Measurements from ENCODE around the gene PEAR1.

GRCh38 chr1:156906206-156906906, 12.8 kb downstream of the PEAR1 start:
- TF ChIP-seq CTCF (IDR thresholded peaks at IDR 0.05; ENCODE audit: borderline replicate concordance, extremely low read depth, low read length, poor library complexity, severe bottlenecking) (no peak), EZH2 (IDR thresholded peaks at IDR 0.05; ENCODE audit: borderline replicate concordance, low read depth, low read length, severe bottlenecking) (no peak)
